Liver (tissue), 9 donors: ENCODE measurements around the gene KRT80. TPM values are rescaled to one million over a fixed set of nuclear protein-coding genes. Genes with fewer than 3 reads are reported as not detected.

Source experiments
- DNase-seq: peaks from one replicate; pipeline ENCODE4 v3.0.0-alpha.2; 2017; ENCODE audit warnings: low spot score
- H3K27ac ChIP-seq, 2 donors: one replicate each; pipeline ENCODE4 v1.7.0; 2013; ENCODE audit warnings: inconsistent platforms in 2 of 2, low read length in 2 of 2, control low read depth in 1 of 2, low read depth in 1 of 2, mild to moderate bottlenecking in 1 of 2
- H3K27me3 ChIP-seq, 4 donors: one replicate each; pipeline versions ENCODE4 v1.6.1 to v1.7.0; 2013; ENCODE audit warnings: low read length in 3 of 4, inconsistent platforms in 1 of 4, mild to moderate bottlenecking in 1 of 4, moderate library complexity in 1 of 4; ENCODE audit not compliant: control insufficient read depth in 4 of 4, insufficient read depth in 4 of 4
- H3K36me3 ChIP-seq, 4 donors: one replicate each; pipeline versions ENCODE4 v1.6.1 to v1.7.0; 2013; ENCODE audit warnings: low read length in 3 of 4, mild to moderate bottlenecking in 3 of 4, low read depth in 1 of 4, moderate library complexity in 1 of 4; ENCODE audit not compliant: control insufficient read depth in 4 of 4, insufficient read depth in 3 of 4
- H3K4me1 ChIP-seq, 4 donors: one replicate each; pipeline versions ENCODE4 v1.6.1 to v1.7.0; 2013; ENCODE audit warnings: low read length in 3 of 4, mild to moderate bottlenecking in 3 of 4, moderate library complexity in 1 of 4; ENCODE audit not compliant: control insufficient read depth in 4 of 4, insufficient read depth in 4 of 4
- H3K4me3 ChIP-seq, 3 donors: one replicate each; pipeline versions ENCODE4 v1.6.1 to v1.7.0; 2013; ENCODE audit warnings: low read length in 3 of 3, control low read depth in 1 of 3, low read depth in 1 of 3, mild to moderate bottlenecking in 1 of 3
- H3K9ac ChIP-seq, 2 donors: one replicate each; pipeline ENCODE4 v1.7.0; 2013; ENCODE audit warnings: low read length in 2 of 2, mild to moderate bottlenecking in 2 of 2, moderate library complexity in 2 of 2, control low read depth in 1 of 2, low read depth in 1 of 2
- H3K9me3 ChIP-seq, 4 donors: one replicate each; pipeline versions ENCODE4 v1.6.1 to v1.7.0; 2013; ENCODE audit warnings: low read length in 3 of 4; ENCODE audit not compliant: control insufficient read depth in 4 of 4
- CTCF ChIP-seq: fragments of 150-350 bp; IDR thresholded peaks from 2 replicates; pipeline ENCODE4 v1.5.1; 2017; ENCODE audit warnings: improper control_type of control experiment, low read depth, low read length; ENCODE audit not compliant: missing input control
- FOXA1 ChIP-seq: IDR thresholded peaks from 2 replicates; pipeline ENCODE4 v1.6.1; 2016; ENCODE audit warnings: antibody characterized with exemption
- FOXA2 ChIP-seq: IDR thresholded peaks from 2 replicates; pipeline ENCODE4 v1.6.1; 2016; ENCODE audit warnings: antibody characterized with exemption
- HNF4A ChIP-seq, 2 donors: conservative IDR thresholded peaks; 2 replicates each; pipeline ENCODE4 v1.6.1; 2016; ENCODE audit warnings: antibody characterized with exemption in 2 of 2, mild to moderate bottlenecking in 2 of 2
- NR2F2 ChIP-seq: IDR thresholded peaks from 2 replicates; pipeline ENCODE4 v1.6.1; 2016; ENCODE audit warnings: antibody characterized with exemption
- REST ChIP-seq: IDR thresholded peaks from 2 replicates; pipeline ENCODE4 v1.6.1; 2016; ENCODE audit warnings: antibody characterized with exemption, mild to moderate bottlenecking
- RXRA ChIP-seq, 2 donors: IDR thresholded peaks; 2 replicates each; pipeline ENCODE4 v1.6.1; 2017 to 2018; ENCODE audit warnings: antibody characterized with exemption in 2 of 2, mild to moderate bottlenecking in 1 of 2
- SP1 ChIP-seq: IDR thresholded peaks from 2 replicates; pipeline ENCODE4 v1.6.1; 2018; ENCODE audit warnings: antibody characterized with exemption, mild to moderate bottlenecking
- TAF1 ChIP-seq: conservative IDR thresholded peaks from 2 replicates; pipeline ENCODE4 v1.6.1; 2016; ENCODE audit warnings: antibody characterized with exemption, mild to moderate bottlenecking
- WGBS: extraction: QIAGEN DNeasy Blood & Tissue Kit; methylation state at CpG from one replicate; pipeline ENCODE4 v1.1.7; 2013; 5-methylcytosine and 5-hydroxymethylcytosine counted together
- polyA plus RNA-seq, 2 donors: library from polyadenylated mRNA; stranded (reverse) in 1 of 2; unstranded in 1 of 2; fragments of 200-250 nt in 1 of 2; fragments of >200 nt in 1 of 2; fragmentation: Nextera tagmentation in 1 of 2; extraction: Ambion mirVana in 1 of 2; gene quantifications; one replicate each; pipeline versions ENCODE4 v1.2.1 to v1.2.3, GENCODE V29; 2013 to 2015
- total RNA-seq, 2 donors: library from RNA; depleted of rRNA; stranded (reverse); fragments of >200 nt; gene quantifications; one replicate each; pipeline ENCODE4 v1.2.3, GENCODE V29; 2014
- TF ChIP-seq, protein P1 (sequence below): IDR thresholded peaks from 2 replicates; pipeline ENCODE4 v1.6.1; 2016; ENCODE audit warnings: antibody characterized with exemption
- TF ChIP-seq, protein P2 (sequence below): IDR thresholded peaks from 2 replicates; pipeline ENCODE4 v1.6.1; 2016; ENCODE audit warnings: antibody characterized with exemption
- donor health status: healthy.
- donor health status: healthy.
- donor health status: healthy.
- donor health status: healthy.
- donor health status: healthy.

KRT80 gene
- total and polyA plus RNA-seq, 4 donors = 0.04 to 0.12 (median 0.07) TPM

DNA sequence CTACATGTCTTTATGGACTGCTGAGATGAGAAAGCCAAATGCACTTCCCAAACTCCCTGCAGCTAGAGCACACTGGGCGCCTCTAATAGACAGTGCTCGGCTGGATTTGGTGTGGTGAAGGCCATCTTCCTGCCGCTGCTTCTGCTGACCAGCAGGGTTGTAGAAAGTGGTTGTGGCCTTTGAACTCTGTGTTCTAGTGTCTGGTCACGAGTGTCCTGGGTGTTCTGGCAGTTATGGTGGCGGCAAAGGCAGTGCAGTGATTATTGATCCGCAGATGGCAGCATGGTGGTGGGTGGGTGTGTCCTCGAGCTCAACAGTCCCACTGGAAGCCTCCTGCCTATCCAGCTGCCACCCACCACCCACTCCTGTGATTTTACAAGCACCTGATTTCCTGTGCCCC is 68.9 kb downstream of the KRT80 start (continued):
- TF ChIP-seq REST (no peak), NR2F2 (no peak), RXRA (IDR thresholded peaks at IDR 0.05) (peak; percentile 52 to 64), FOXA1 (no peak)
- TF ChIP-seq, protein P1, sequence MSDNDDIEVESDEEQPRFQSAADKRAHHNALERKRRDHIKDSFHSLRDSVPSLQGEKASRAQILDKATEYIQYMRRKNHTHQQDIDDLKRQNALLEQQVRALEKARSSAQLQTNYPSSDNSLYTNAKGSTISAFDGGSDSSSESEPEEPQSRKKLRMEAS = no peak

GRCh38 chr12:52122540-52122871 is 69.3 kb downstream of the KRT80 start:
- H3K36me3 ChIP-seq = no peaks in the 10 kb centered on the region
- no peak overlapping the region for H3K4me3 ChIP-seq
- DNase-seq = no peak
- H3K9ac ChIP-seq = peak overlapping the region in 1 of 2 donors; percentile 47
- H3K27ac ChIP-seq = peak overlapping the region; percentile 6 to 55
- H3K4me1 ChIP-seq = peaks cover 10 to 42% (median 33%) of the 10 kb centered on the region in 4 donors
- WGBS = 73% methylated on average over 4 of the region's 4 CpGs
- no peaks in the 10 kb centered on the region for H3K27me3 ChIP-seq
- no peaks in the 10 kb centered on the region for H3K9me3 ChIP-seq
- no peak for TF ChIP-seq HNF4A (conservative IDR thresholded peaks at IDR 0.05)
- no peak for TF ChIP-seq REST
- peak; percentile 0 for TF ChIP-seq CTCF
- no peak for TF ChIP-seq RXRA (IDR thresholded peaks at IDR 0.05)
- TF ChIP-seq TAF1 = no peak
- no peak for TF ChIP-seq SP1
- no peak for TF ChIP-seq FOXA2
- TF ChIP-seq, protein P2, sequence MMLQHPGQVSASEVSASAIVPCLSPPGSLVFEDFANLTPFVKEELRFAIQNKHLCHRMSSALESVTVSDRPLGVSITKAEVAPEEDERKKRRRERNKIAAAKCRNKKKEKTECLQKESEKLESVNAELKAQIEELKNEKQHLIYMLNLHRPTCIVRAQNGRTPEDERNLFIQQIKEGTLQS = no peak
